Neutrophil (primary cell): ENCODE data around the gene BCAP29.

Experiments used
- H3K27ac ChIP-seq: fragments of 200-600 bp; sonication (generic); 2 replicates; pipeline ENCODE4 v1.5.1; 2016; ENCODE audit warnings: mild to moderate bottlenecking, moderate library complexity
- H3K27me3 ChIP-seq: fragments of 200-600 bp; sonication (generic); 2 replicates; pipeline ENCODE4 v1.6.0; 2016; ENCODE audit warnings: mild to moderate bottlenecking
- H3K36me3 ChIP-seq: fragments of 200-600 bp; sonication (generic); 2 replicates; pipeline ENCODE4 v1.5.1; 2017
- H3K4me1 ChIP-seq, 2 experiments: fragments of 200-600 bp in 1 of 2; sonication (generic) in 1 of 2; 1 replicate in 1 of 2; 2 replicates in 1 of 2; pipeline versions ENCODE4 v1.5.1 to v1.6.1; 2013 to 2016; ENCODE audit warnings: low read depth in 1 of 2, low read length in 1 of 2, mild to moderate bottlenecking in 1 of 2, moderate library complexity in 1 of 2; ENCODE audit not compliant: control insufficient read depth in 1 of 2, insufficient read depth in 1 of 2
- H3K4me3 ChIP-seq, 2 experiments: fragments of 200-600 bp in 1 of 2; sonication (generic) in 1 of 2; 1 replicate in 1 of 2; 2 replicates in 1 of 2; pipeline ENCODE4 v1.5.1; 2013 to 2016; ENCODE audit warnings: low read depth in 1 of 2, low read length in 1 of 2, mild to moderate bottlenecking in 1 of 2, moderate library complexity in 1 of 2
- H3K9me3 ChIP-seq: fragments of 200-600 bp; sonication (generic); 2 replicates; pipeline ENCODE4 v1.5.1; 2016
- CTCF ChIP-seq: fragments of 200-600 bp; sonication (generic); IDR thresholded peaks from 2 replicates; pipeline ENCODE4 v1.5.1; 2016; ENCODE audit warnings: antibody characterized with exemption

BCAP29 gene

GRCh38 chr7:107661081-107661864, 81.2 kb downstream of the BCAP29 start:
- Histone ChIP-seq H3K4me1 (peaks cover 5 to 12% of the 10 kb centered on the region in 2 experiments), H3K27ac (no peak overlapping the region), H3K27me3 (peaks cover 93% of the 10 kb centered on the region), H3K4me3 (peak overlapping the region in 1 of 2 experiments; percentile 20), H3K36me3 (no peaks in the 10 kb centered on the region), H3K9me3 (no peaks in the 10 kb centered on the region)
- no peak for TF ChIP-seq CTCF

- Histone ChIP-seq H3K9me3 (no peaks in the 10 kb centered on the region), H3K4me1 (peaks cover 5 to 12% of the 10 kb centered on the region in 2 experiments), H3K27me3 (peaks cover 88% of the 10 kb centered on the region), H3K27ac (no peak overlapping the region), H3K4me3 (peak overlapping the region in 1 of 2 experiments; percentile 20), H3K36me3 (no peaks in the 10 kb centered on the region)
- no peak for TF ChIP-seq CTCF
These were observed 81.9 kb downstream of the BCAP29 start for GRCh38 chr7:107661865-107662379.

- Histone ChIP-seq H3K9me3 (no peaks in the 10 kb centered on the region), H3K27ac (no peak overlapping the region), H3K4me1 (peaks cover 5 to 12% of the 10 kb centered on the region in 2 experiments), H3K27me3 (peaks cover 82% of the 10 kb centered on the region), H3K4me3 (no peak overlapping the region), H3K36me3 (no peaks in the 10 kb centered on the region)
- no peak for TF ChIP-seq CTCF
These were observed 83.2 kb downstream of the BCAP29 start for GRCh38 chr7:107663196-107663595.

- peaks cover 0 to under 1% of the 10 kb centered on the region in 2 experiments for H3K4me1 ChIP-seq
- no peaks in the 10 kb centered on the region for H3K36me3 ChIP-seq
- TF ChIP-seq CTCF = no peak
- H3K27ac ChIP-seq = no peak overlapping the region
- peaks cover 54% of the 10 kb centered on the region for H3K27me3 ChIP-seq
- H3K9me3 ChIP-seq = no peaks in the 10 kb centered on the region
- no peak overlapping the region for H3K4me3 ChIP-seq
These were observed 86.7 kb downstream of the BCAP29 start for GRCh38 chr7:107666790-107667189.

GRCh38 chr7:107667341-107667740, 87.3 kb downstream of the BCAP29 start:
- H3K4me1 ChIP-seq = no peaks in the 10 kb centered on the region
- H3K4me3 ChIP-seq = no peak overlapping the region
- no peak overlapping the region for H3K27ac ChIP-seq
- peaks cover 49% of the 10 kb centered on the region for H3K27me3 ChIP-seq
- H3K9me3 ChIP-seq = no peaks in the 10 kb centered on the region
- no peaks in the 10 kb centered on the region for H3K36me3 ChIP-seq
- TF ChIP-seq CTCF = no peak
